ENCODE measurements around the gene CD83. TPM values are rescaled to one million over a fixed set of nuclear protein-coding genes. Genes with fewer than 3 reads are reported as not detected.
A peak's percentile ranks its signal among the peaks of the same experiment; 100 is the strongest.

CD83 gene
- total RNA-seq, 1 experiment from 2014 or later, result 10.5 TPM

DNA sequence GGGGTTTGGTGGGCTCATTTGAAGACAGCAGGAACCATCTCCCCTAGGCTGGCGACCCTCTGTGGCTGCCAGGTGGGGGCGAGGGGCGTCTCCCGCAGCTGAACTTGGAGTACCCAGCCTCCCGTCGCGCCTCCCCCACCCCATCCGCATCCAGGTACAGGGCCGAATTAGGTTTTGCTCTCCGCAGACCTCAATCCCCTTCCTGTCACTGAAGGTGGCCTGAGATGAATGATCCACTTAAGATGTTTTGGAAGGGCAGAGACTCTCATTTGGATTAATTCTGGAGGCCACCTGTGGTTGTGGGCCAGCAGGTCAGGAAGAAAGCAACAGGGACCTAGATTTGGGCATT is 493 bp downstream of the CD83 start:
- no peak for DNase-seq (ENCODE audit: low read depth)
- in situ Hi-C loops (cut with HindIII; ENCODE audit: low pct_unique_long_range_greater_than_20kb, low sequenced_read_pairs), result no loop called here

DNA sequence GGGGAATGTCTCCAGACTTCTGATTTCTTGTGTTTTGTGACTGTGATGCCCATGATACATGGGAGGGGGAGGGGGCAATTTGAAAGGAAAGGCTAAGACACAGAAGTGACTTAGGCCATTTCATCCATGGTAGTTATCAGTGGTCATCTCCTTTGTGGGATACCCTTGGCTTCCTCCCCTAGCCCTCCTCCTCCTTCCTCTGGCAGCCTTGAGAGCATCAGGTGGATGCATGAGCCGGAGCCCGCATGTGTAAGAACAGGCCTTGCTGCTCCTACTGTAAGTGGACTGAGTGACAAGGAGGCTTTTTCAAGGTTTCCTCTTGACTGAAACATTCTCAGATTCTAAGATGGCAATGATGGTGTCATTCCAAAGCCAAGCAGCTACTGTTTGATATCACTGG is 874 bp downstream of the CD83 start:
- DNase-seq (ENCODE audit: low read depth), result no peak
- in situ Hi-C loops (cut with HindIII; ENCODE audit: low pct_unique_long_range_greater_than_20kb, low sequenced_read_pairs), result no loop called here

DNA sequence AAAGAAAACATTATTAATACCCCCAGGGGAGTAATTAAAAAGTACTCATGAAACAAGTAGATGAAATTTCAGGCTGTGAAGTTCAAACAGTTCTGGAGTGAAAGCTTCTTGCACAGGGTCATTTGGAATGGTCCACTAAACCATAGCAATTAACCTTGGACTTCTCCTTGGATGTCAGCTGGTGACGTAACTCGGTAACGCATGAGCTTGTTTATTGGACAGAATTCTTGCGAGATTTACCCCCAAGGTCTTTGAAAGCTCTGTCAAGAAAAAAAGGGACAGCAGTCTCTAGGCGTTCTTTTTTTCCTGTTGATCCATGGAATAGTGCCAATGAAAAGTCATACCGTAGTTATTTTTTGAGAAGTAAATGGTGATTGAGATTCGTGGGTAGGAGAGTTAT is 2.2 kb downstream of the CD83 start:
- DNase-seq (ENCODE audit: low read depth), result no peak
- in situ Hi-C loops (cut with HindIII; ENCODE audit: low pct_unique_long_range_greater_than_20kb, low sequenced_read_pairs), result no loop called here

DNA sequence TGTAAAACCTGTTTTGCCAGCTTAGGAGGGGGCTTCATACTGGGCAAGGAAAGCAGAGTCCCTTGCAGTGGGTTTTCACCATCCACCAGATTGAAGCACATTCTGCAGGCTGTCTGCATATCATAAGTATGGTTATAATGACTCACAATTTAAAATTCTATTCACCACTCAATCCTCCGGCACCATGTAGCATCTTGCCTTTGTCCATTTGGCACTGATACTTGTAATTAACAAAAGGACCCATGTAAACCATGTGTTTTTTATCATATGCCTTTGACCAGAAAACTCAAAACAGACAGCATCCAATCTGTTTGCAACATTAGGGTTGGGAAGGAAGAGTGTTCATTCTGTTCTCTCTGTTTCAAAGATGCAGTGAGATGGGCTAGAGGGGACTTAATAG is 3.0 kb downstream of the CD83 start:
- no peak for DNase-seq (ENCODE audit: low read depth)
- in situ Hi-C loops (cut with HindIII; ENCODE audit: low pct_unique_long_range_greater_than_20kb, low sequenced_read_pairs), result no loop called here

DNA sequence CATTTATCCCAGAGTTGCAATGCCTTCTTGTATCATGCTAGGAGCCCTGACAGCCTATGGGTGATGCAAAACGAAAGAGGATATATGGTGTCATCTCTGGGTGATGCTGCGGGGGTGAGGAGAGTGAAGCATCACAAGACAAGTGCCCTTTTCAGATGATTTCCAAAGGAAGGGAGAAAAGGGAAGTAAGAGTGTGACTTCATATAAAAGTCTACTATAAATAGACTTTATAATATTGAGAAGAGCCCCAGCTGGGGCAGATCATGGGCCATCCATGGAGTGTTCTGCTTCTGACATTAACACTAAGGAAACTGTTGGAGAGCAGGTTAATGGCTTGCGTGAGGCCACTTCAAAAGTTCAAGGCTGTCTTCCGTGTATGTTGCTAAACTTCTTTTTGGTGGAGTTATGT is 4.4 kb downstream of the CD83 start:
- no peak for DNase-seq (ENCODE audit: low read depth)
- in situ Hi-C loops (cut with HindIII; ENCODE audit: low pct_unique_long_range_greater_than_20kb, low sequenced_read_pairs), result no loop called here

DNA sequence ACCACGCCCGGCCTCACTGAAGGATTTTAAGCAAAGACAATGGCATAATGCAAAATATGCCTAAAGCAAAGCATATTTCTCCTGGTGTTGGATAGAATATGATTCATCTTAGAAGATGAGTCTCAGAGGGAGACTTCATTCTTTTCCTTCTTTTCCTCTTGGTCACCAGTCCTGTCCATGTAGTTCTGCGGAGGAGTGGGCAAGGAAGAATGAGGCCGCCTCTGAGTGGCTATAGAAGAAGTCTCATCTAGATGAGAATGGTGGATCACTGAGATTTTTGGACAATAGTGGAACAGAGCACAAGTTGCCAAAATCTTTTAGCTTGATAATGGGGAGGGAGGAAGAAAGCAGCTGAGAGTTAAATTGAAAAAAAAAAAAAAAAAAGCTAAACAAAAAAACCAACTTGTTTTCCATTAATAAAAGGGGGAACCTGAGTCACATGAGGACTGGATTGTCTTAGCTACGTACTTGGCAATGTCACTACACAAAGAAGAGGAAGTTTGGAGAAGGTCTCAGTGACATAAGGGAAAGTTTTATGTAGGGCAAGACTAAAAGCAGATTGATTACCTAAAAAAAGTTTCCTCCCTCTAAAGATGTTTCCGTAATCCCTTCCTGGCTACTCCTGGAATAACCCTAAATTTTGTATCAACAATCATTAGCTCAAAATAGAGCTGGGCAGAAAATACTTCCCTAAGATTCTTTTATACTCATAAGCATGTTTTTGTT is 6.0 kb downstream of the CD83 start:
- DNase-seq (ENCODE audit: low read depth), result no peak
- in situ Hi-C loops (cut with HindIII; ENCODE audit: low pct_unique_long_range_greater_than_20kb, low sequenced_read_pairs), result no loop called here

DNA sequence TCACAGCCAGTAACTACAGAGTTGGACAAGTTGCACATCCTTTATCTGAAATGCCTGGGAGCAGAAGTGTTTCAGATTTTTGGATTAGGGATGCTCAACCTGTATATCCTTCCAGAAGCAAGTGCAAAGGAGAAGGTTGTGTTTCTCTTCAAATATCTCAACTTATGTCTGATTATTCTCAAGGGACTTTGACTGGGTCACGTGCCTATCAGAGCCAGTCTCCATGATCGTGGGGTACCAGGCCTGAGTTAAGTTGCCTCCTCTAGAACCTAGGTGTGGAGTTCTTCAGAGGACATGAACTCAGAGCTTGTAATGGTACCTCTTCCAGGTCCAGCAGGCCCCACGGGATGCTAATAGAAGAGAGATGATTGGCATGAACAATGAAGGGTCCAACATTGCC is 7.8 kb downstream of the CD83 start:
- no peak for DNase-seq (ENCODE audit: low read depth)
- in situ Hi-C loops (cut with HindIII; ENCODE audit: low pct_unique_long_range_greater_than_20kb, low sequenced_read_pairs), result no loop called here

DNA sequence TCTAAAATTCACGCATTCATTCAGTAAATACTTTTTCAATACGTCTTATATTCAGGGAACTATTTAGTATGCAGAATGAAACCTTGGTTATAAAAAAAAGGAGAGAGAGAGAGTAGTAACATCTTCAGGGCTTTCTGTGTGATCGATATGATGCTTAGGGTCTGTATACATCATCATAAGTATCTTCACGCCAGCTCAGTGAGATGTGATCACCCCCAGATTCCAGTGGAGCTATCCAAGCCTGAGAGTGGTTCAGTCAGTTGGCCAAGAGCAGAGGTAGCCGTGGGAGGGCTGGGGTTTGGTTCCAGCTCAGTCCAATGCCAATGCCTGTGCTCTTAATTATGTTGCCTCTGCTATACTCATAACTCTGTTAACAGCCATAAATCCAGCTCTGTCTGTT is 8.6 kb downstream of the CD83 start:
- in situ Hi-C loops (cut with HindIII; ENCODE audit: low pct_unique_long_range_greater_than_20kb, low sequenced_read_pairs), result no loop called here

DNA sequence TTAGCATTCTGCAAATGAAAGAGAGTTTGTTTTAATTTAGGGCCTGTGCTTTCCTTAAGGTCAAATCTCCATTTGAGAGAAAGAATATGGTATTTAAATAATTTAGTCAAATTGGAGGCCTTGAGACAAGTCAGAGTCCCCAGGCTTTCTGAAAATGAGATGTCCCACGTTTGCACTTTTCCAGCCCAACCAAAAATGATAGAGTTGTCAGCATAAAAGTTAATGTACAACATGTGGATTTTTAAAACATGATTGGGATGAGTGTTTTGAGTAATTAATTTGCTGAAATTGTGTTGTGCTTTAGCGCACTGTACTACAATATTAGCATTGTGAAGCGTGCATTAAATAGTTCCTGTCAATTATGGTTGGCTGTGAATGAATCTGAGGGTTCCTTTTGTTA is 10.0 kb downstream of the CD83 start:
- in situ Hi-C loops (cut with HindIII; ENCODE audit: low pct_unique_long_range_greater_than_20kb, low sequenced_read_pairs), result no loop called here
- DNase-seq (ENCODE audit: low read depth), result no peak

More for the DNA sequence above, 8.6 kb downstream of the CD83 start:
- DNase-seq (ENCODE audit: low read depth), result no peak

DNA sequence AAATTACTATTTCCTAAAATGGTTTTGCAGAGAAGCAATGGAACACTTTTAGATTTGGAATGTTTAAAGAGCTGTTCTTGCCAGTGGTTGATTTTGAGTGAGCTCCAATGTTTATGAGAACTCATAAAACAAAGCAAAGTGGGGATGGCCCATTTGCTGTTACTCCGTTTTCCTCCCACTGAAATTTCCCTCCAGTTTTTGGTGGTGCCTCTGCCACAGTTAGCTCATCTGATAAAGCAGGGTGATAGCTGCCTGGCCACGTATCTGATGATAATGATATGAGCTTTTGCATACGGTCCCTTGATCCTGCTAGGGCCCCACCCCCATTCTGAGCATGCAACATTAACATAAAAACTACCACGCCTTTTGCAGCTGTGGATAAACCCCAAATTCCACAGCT is 10.4 kb downstream of the CD83 start:
- in situ Hi-C loops (cut with HindIII; ENCODE audit: low pct_unique_long_range_greater_than_20kb, low sequenced_read_pairs), result no loop called here
- DNase-seq (ENCODE audit: low read depth), result no peak

DNA sequence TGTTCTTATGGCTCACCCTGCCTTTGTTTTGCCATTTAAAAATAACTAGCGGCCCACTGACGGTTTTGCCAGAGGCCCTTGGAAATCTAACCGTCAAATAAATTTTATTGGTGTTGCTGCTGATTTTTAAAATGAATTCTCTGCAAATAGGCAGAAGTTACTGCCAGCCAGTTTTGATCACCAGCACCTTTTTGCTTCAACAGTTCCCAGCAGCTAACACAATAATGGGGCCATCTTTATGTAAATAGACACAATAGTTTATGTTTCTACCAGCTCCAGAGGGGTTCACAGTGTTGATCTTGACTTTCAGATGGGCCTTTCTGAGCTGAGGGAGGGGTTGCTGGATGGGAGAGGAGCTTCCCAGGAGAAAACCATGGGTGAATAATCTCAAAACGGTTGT is 11.2 kb downstream of the CD83 start:
- DNase-seq (ENCODE audit: low read depth), result no peak
- in situ Hi-C loops (cut with HindIII; ENCODE audit: low pct_unique_long_range_greater_than_20kb, low sequenced_read_pairs), result no loop called here

DNA sequence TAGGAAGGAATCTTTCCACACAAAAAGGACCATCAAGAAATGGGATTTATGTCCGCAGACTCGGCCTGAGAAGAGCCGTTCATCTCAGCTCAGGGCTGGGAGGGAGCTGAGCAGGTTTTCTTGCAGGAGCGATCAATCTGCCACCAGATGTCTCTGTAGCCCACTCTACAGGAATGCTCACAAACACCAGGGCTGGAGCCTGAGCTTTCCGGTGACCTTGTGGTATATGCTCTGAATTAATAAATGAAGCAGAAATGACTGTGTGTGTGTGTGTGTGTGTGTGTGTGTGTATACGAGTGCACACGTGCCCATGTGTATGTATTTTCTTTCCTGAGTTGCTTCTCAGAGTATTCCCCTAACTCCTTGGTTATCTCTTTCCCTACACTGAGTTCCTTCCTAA is 12.0 kb downstream of the CD83 start:
- in situ Hi-C loops (cut with HindIII; ENCODE audit: low pct_unique_long_range_greater_than_20kb, low sequenced_read_pairs), result no loop called here
- DNase-seq (ENCODE audit: low read depth), result peak; percentile 41

DNA sequence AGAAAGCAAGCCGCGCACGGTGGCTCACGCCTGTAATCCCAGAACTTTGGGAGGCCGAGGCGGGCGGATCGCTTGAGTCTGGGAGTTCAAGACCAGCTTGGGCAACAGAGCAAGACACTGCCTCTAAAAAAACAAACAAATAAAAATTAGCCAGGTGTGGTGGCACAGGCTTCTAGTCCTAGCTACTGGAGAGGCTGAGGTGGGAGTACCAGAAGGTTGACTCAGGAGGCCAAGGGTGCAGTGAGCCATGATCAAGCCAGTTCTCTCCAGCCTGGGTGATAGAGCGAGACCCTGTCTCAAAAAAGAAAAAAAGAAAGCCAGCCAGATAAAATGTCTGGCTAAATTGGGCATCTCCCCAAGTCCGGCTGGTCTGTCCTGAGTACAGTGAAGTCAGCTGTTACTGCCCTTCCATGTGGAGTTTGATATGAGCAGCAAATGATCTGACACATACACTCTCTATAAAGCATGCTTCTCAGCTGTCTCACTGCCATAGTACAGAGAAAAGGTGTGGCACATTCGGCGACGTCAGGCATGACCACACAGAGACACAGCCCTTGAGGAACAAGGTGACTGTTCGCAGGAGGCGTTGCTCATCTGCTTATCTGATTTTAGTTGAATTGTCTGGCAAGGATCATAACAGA is 13.0 kb downstream of the CD83 start:
- in situ Hi-C loops (cut with HindIII; ENCODE audit: low pct_unique_long_range_greater_than_20kb, low sequenced_read_pairs), result no loop called here
- peak; percentile 55 for DNase-seq (ENCODE audit: low read depth)

DNA sequence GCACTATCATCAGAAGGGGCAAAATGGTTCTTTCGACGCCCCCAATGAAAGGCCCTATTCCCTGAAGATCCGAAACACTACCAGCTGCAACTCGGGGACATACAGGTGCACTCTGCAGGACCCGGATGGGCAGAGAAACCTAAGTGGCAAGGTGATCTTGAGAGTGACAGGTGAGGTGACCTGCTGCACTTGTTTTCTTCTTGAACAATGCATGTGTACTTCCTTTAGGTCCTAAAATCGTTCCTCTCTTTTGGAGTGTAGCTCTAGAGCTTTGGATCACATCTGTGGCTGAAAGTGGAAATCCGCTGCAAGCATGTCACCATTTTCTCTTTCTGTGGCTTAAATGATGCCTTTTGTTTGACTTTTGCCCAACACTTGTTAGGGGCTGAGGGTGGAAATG is 14.0 kb downstream of the CD83 start:
- in situ Hi-C loops (cut with HindIII; ENCODE audit: low pct_unique_long_range_greater_than_20kb, low sequenced_read_pairs), result no loop called here
- no peak for DNase-seq (ENCODE audit: low read depth)

DNA sequence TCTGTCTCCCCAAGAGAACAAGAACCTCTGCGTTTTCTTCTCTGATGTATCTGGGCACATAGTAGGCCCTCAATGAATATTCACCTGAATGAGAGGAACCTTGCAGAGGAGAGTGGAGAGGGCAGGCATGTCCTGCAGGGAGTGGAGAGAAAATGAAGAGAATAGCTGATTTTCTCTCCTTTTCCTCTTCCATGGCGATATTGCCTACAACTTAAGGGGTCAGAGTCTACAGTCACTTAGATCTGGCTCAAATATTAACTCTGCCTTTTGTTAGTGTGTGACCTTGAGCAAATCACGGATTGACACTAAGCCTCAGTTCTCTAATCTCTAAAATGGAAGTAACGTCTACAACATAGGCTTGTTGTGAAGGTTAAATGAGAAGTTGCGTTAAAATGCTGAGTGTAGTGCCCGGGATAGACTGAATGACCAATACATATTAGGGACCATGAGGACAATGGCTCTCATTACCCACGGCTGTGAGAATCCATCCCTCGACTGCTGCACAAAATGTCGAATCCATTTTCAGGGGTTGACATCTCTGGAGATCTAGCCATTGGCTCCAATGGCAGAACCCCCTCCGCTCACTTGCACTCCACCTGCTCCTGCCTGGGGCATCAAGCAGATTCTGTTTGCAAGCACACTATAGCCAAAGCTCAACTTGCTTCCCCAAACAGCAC is 14.8 kb downstream of the CD83 start:
- DNase-seq (ENCODE audit: low read depth), result no peak
- in situ Hi-C loops (cut with HindIII; ENCODE audit: low pct_unique_long_range_greater_than_20kb, low sequenced_read_pairs), result no loop called here

DNA sequence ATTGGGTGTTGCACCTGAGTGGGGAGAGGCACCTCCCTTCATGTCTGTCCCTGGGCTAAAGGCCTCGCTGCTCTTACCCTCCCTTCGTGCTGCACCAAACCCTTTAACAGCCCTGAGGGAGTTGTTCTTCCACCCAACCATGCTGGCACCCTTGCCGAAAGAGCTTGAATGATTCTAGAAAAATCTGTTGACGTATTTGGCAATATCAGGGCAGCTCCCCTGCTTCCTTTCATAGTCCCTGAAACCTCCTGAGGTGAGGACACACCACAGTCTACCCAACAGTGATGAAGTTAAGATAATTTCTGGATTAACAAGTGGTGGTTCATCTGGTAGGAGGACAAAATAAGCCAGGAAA is 15.3 kb downstream of the CD83 start:
- no peak for DNase-seq (ENCODE audit: low read depth)
- in situ Hi-C loops (cut with HindIII; ENCODE audit: low pct_unique_long_range_greater_than_20kb, low sequenced_read_pairs), result no loop called here

DNA sequence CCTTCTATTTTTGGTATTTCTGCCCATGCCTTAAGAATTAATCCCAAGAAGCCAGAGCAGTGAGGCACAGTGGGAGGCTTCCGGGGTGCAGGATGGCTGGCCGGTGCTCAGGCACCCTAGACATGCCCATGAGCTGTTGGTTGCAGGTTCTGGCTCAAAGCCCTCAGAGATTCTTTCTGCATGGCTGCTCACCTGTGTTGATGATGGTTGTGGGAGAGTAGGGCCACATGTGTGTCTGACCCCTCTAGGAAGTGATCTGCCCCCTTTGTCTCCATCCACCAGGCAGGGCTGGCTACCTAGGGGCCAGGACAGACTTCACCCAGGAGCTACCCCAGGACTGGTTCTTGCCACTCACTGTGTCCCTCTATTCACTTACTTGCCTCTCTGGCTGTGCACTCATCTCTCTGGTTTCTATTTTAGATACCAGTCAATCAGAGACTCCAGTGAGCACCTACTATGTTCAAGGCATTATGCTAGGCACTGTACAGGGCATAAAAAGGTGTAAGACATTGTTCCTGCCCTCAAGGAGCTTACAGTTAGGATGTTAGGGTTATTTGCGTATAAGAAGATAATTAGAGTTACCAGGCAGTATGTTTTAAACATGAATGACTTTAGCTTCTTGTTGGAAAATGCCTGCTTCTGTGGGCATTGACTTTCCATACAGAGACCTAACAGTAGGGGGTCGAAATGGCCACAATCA is 16.8 kb downstream of the CD83 start:
- DNase-seq (ENCODE audit: low read depth), result peak; percentile 62
- in situ Hi-C loops (cut with HindIII; ENCODE audit: low pct_unique_long_range_greater_than_20kb, low sequenced_read_pairs), result no loop called here

DNA sequence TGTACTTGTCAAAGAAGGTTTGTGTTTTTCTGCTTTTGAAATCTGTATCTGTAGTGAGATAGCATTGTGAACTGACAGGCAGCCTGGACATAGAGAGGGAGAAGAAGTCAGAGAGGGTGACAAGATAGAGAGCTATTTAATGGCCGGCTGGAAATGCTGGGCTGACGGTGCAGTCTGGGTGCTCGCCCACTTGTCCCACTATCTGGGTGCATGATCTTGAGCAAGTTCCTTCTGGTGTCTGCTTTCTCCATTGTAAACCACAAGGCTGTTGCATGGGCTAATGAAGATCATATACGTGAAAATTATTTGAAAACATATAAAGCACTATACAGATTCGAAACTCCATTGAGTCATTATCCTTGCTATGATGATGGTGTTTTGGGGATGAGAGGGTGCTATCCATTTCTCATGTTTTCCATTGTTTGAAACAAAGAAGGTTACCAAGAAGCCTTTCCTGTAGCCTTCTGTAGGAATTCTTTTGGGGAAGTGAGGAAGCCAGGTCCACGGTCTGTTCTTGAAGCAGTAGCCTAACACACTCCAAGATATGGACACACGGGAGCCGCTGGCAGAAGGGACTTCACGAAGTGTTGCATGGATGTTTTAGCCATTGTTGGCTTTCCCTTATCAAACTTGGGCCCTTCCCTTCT is 18.4 kb downstream of the CD83 start:
- no peak for DNase-seq (ENCODE audit: low read depth)
- in situ Hi-C loops (cut with HindIII; ENCODE audit: low pct_unique_long_range_greater_than_20kb, low sequenced_read_pairs), result no loop called here

DNA sequence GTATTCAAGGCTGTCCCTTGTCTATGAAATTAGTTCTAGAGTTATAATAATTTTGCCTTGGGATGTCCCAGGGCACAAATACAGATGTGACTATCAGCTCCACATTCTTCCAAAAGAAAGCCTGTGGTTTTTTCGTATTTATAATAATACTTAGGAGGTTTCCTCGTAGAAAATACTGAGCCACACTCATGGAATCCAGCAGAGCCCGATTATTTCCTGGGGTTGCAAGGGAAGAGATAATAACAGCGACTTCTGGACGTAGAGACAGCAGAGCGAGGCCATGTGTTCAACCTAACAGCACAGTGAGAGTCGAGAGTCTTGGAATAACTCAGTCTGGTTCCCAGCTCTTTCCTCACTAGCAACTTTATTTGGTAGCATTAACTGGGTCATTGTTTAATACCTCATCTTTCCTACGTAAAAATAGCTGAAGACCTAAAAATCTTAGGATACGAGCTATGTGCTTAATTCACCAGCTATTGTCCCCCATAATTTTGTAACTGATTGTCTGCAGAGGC is 21.2 kb downstream of the CD83 start:
- in situ Hi-C loops (cut with HindIII; ENCODE audit: low pct_unique_long_range_greater_than_20kb, low sequenced_read_pairs), result no loop called here
- DNase-seq (ENCODE audit: low read depth), result no peak

Measured in Caki2 (cell line).